Epidermal melanocyte (primary cell): ENCODE results near the gene P3H1.
A peak's percentile ranks its signal among the peaks of the same experiment; 100 is the strongest.
"Not testable (repeated sequence)": the region's sequence is repeated elsewhere in the genome, so short reads cannot be mapped to it uniquely, and the experiment has no call there.

Experiments used
- DNase-seq: peaks from one replicate; pipeline ENCODE4 v3.0.0; 2011; ENCODE audit warnings: low spot score; ENCODE audit not compliant: insufficient read length

P3H1 gene

DNA sequence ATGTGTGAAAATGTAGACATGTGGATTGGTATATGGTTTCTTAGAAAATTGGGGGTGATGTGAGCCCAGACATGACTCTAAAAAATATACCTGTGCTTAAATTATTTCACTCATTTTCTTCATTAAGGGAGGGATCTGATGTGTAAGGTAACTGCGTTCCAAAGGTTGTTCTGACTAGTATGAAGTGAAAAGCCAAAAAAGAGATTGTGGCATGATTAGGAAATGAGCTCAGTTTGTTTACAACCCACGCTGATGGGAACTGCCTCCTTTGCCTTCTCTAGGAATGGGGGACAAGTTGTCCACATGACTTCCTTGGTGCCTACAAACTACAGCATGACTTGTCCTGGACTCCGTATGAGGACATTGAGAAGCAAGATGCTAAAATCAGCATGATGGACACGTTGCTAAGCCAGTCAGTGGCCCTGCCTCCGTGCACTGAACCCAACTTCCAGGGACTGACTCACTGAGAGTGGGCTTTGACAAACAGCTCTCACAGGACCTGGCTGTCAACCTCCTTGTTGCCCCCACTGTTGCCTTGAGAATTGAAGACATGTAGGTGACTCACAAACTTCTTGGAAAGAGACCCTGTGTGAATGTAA is 8.2 kb upstream of the P3H1 start:
- DNase-seq, result no peak

DNA sequence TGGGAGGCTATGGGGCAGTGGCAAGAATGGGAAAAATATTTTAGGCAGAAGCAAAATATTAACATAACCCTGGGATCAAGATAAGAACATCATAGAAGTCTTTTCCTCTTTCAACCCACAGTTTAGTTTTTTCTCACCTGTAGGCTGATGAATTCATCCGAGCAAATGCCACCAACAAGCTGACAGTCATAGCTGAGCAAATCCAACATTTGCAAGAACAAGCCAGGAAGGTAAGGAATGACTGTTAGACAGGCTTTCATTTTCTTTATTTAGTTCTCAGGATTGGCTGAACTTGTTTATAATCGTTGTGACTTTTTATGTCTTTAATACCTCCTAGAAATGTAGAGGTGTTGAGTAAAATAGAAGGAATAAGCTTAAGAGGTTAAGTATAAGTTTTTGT is 6.6 kb upstream of the P3H1 start:
- no peak for DNase-seq

DNA sequence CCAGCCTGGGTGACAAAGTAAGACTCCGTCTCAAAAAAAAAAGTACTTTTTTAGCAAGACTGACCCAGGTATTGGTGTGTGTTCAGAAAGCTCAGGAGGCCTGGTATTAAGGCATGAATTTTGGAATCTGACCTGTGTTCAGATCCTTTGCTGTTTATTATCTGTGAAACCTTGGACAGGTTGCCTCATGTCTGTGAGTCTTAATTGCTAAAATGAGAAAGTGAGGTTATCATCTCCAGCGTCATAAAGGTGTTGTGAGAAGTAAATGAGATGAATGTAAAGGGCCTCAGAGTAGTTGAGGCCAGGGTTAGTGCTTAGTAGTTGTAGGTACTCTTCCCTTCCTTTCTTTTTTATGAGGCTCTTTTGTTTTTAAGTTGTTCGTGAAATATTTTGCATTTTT is 3.0 kb upstream of the P3H1 start:
- no peak for DNase-seq

DNA sequence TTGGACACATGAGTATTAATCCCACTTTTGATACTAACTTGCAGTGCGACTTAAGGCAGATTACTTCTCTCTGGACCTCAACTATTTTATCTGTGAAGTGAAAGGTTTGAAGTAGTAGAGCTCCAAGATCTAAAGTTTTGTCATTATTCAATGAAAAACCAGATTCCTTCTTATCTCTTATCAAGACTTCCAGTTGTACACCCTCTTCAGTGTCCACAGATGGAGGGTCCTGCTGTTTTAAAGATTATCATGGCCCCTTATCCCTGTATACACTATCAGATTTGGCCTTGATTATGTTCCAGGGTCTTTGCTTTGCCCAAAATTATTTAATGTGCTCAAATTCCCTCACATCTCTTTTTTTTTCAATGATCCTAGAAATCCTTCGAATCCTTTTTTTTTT is 1.3 kb upstream of the P3H1 start:
- DNase-seq, result no peak

- no peak for DNase-seq
Observed at GRCh38 chr1:42767510-42768000, 727 bp upstream of the P3H1 start.

- DNase-seq, result no peak
Observed at GRCh38 chr1:42765832-42766740, 742 bp downstream of the P3H1 start.

DNA sequence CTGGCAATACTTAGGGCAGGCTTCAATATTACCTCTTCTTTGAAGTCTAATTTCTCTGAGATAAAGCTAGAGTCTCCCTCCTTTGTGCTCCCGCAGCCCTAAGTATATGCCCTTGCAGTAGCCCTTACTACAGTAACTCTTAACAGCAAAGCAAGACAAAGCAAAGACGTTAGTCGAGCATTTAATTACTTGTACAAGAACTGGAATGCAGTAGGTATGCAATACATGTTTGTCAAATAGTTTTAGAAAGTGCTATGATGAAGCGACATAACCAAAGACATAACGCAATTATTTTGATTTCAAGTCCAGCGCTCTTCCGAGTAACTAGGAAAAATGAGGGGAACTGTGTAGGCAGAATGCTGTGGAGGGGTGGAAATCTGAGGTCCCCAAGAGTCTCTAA is 1.6 kb downstream of the P3H1 start:
- no peak for DNase-seq

- DNase-seq, result no peak
Observed at GRCh38 chr1:42762269-42762668, 4.6 kb downstream of the P3H1 start.

GRCh38 chr1:42761567-42761966 is 5.3 kb downstream of the P3H1 start:
- DNase-seq, result no peak

DNA sequence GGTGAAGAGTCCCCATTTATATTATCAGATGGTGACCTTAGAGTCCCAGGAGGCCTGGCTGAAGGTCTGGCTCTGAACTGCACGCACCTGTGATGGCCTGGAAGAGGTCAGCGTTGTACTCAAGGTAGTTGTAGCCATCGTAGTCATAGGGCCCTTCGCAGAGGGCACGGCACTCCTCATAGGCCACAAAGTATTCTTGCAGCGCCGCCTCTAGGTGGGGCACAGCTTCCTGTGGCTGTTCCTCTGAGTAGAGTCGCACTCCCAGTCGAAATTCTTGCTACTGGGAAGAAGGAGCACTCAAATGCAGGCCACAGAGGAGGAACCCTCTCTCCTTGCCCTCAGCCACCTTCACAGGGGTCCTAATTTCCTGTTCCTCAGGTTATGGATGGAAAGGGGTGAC is 7.7 kb downstream of the P3H1 start:
- no peak for DNase-seq

DNA sequence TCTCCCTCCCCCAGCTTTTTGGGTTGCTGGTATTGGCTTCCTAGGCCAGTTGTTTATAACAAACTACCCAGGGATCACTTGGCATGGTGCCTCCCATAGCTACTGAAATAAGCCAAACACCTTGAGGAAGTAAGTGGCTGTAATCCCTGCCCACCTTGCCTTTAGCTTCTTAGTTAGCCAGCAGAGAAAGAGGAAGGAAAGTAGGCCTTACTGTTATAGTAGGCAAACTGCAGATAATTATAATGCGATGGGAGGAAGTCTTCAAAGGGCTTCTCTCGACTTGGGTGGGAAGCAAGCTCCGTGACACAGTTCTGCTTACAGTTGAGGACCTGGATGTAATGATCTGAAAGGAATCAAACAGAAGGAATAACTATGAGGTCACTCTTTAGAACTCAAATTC is 8.2 kb downstream of the P3H1 start:
- no peak for DNase-seq

- no peak for DNase-seq
Observed at GRCh38 chr1:42757892-42758275, 8.9 kb downstream of the P3H1 start.

GRCh38 chr1:42756956-42757891 is 9.6 kb downstream of the P3H1 start:
- peak; percentile 78 for DNase-seq

- DNase-seq, result no peak
Observed at GRCh38 chr1:42753070-42753469, 13.8 kb downstream of the P3H1 start.

DNA sequence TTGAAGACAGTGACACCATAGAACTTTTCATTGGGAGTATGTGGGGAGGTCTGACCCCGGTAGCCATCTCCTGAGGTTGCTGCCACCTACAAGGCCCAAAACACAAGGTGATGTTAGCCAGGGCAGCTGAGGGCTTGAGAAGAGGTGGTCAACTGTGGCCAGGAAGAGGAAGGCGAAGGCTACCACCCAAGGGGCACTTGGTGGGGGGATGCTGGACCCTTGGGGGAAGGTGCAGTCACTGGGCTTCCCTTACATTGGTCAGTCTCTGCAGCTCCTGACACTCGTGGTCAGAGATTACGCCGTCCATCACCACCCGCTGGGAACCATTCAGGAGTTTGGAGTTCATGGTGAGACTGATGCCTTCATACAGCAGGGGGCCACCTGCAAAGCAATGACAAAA is 14.5 kb downstream of the P3H1 start:
- no peak for DNase-seq

DNA sequence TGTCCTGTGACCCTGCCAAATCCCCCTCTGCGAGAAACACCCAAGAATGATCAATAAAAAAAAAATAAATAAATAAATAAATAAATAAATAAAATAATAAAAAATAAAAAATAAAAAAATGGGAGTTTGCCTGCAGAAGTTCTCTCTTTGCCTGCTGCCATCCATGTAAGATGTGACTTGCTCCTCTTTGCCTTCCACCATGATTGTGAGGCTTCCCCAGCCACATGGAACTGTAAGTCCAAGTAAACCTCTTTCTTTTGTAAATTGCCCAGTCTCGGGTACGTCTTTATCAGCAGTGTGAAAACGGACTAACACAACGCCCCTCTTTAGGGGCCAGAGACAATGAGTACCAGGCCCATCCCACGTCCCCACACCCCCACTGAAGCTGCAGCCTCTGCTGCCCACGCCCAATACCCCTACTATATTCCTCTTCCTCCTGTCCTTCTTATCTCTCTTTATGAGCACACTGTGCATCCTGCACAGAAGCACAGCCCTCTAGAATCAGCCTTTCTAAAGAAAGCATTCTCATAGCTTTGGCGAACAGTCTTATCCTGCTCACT is 15.2 kb downstream of the P3H1 start:
- DNase-seq, result not testable (repeated sequence)

- DNase-seq, result no peak
Observed at GRCh38 chr1:42750041-42750440, 16.8 kb downstream of the P3H1 start.

GRCh38 chr1:42748461-42749410 is 18.1 kb downstream of the P3H1 start:
- DNase-seq, result no peak

DNA sequence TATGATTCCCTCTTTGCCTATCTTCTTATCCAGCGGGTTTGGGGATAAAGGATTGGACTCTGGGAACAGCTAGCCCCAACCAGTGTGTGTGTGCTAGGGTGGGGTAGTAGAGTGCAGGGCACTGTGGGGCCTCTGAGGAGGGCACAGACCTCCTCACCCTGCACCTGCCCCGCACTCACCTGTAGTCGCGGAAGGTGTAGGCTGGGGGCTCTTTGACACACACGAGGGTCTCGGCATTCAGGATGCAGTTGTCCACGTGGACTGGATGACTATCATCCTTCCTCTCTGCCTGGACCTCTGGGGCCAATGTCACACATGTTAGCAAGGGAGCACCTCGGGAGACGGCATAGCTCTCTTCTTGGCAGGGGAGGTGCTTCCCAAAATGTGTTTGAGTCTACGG is 18.8 kb downstream of the P3H1 start:
- no peak for DNase-seq

- no peak for DNase-seq
Observed at GRCh38 chr1:42747125-42747524, 19.7 kb downstream of the P3H1 start.
